ENCODE data around the gene LAMTOR2.

The LAMTOR2 gene

GRCh38 chr1:156075162-156075561, 20.6 kb downstream of the LAMTOR2 start:
- Histone ChIP-seq H2AFZ (ENCODE audit: low read depth, low read length, severe bottlenecking) (no peak overlapping the region), H3K9me2 (replicated peaks; ENCODE audit: insufficient read depth, low read length) (no peaks in the 10 kb centered on the region), H3K4me2 (ENCODE audit: low read depth, low read length, poor library complexity, severe bottlenecking) (no peak overlapping the region), H3K27me3 (ENCODE audit: low read length) (no peaks in the 10 kb centered on the region), H3K36me3 (ENCODE audit: low read length) (no peaks in the 10 kb centered on the region), H3F3A (ENCODE audit: insufficient read depth) (no peaks in the 10 kb centered on the region), H3K9me3 (ENCODE audit: insufficient read depth, low read length) (no peaks in the 10 kb centered on the region), H3K4me3 (ENCODE audit: insufficient read depth, low read length, poor library complexity, severe bottlenecking) (no peak overlapping the region), H3K9ac (ENCODE audit: low read length) (no peak overlapping the region), H3K27ac (ENCODE audit: low read depth, low read length) (no peak overlapping the region), H4K20me1 (ENCODE audit: low read depth, low read length) (no peaks in the 10 kb centered on the region), H3K79me2 (ENCODE audit: insufficient read depth, low read length) (no peaks in the 10 kb centered on the region)
- TF ChIP-seq EZH2phosphoT487 (conservative IDR thresholded peaks at IDR 0.05; ENCODE audit: low read length) (no peak), CTCF (IDR thresholded peaks at IDR 0.05; ENCODE audit: insufficient read depth, low read length, poor library complexity, severe bottlenecking) (no peak)

GRCh38 chr1:156075775-156076204, 21.2 kb downstream of the LAMTOR2 start:
- no peaks in the 10 kb centered on the region for H3K9me3 ChIP-seq (ENCODE audit: insufficient read depth, low read length)
- H3K9me2 ChIP-seq (replicated peaks; ENCODE audit: insufficient read depth, low read length), result no peaks in the 10 kb centered on the region
- no peak overlapping the region for H2AFZ ChIP-seq (ENCODE audit: low read depth, low read length, severe bottlenecking)
- H3K4me2 ChIP-seq (ENCODE audit: low read depth, low read length, poor library complexity, severe bottlenecking), result peak overlapping the region; percentile 40
- H3K4me3 ChIP-seq (ENCODE audit: insufficient read depth, low read length, poor library complexity, severe bottlenecking), result no peak overlapping the region
- no peaks in the 10 kb centered on the region for H3K27me3 ChIP-seq (ENCODE audit: low read length)
- H3K36me3 ChIP-seq (ENCODE audit: low read length), result no peaks in the 10 kb centered on the region
- peak overlapping the region; percentile 50 for H3K9ac ChIP-seq (ENCODE audit: low read length)
- TF ChIP-seq EZH2phosphoT487 (conservative IDR thresholded peaks at IDR 0.05; ENCODE audit: low read length), result no peak
- no peak for TF ChIP-seq CTCF (IDR thresholded peaks at IDR 0.05; ENCODE audit: insufficient read depth, low read length, poor library complexity, severe bottlenecking)
- H3F3A ChIP-seq (ENCODE audit: insufficient read depth), result no peaks in the 10 kb centered on the region
- no peak overlapping the region for H3K27ac ChIP-seq (ENCODE audit: low read depth, low read length)
- H4K20me1 ChIP-seq (ENCODE audit: low read depth, low read length), result no peaks in the 10 kb centered on the region
- H3K79me2 ChIP-seq (ENCODE audit: insufficient read depth, low read length), result no peaks in the 10 kb centered on the region

- Histone ChIP-seq H3F3A (ENCODE audit: insufficient read depth) (no peaks in the 10 kb centered on the region), H3K4me3 (ENCODE audit: insufficient read depth, low read length, poor library complexity, severe bottlenecking) (peak overlapping the region; percentile 16), H3K79me2 (ENCODE audit: insufficient read depth, low read length) (no peaks in the 10 kb centered on the region), H2AFZ (ENCODE audit: low read depth, low read length, severe bottlenecking) (no peak overlapping the region), H3K9ac (ENCODE audit: low read length) (peak overlapping the region; percentile 50), H3K36me3 (ENCODE audit: low read length) (no peaks in the 10 kb centered on the region), H4K20me1 (ENCODE audit: low read depth, low read length) (no peaks in the 10 kb centered on the region), H3K27me3 (ENCODE audit: low read length) (no peaks in the 10 kb centered on the region), H3K27ac (ENCODE audit: low read depth, low read length) (no peak overlapping the region), H3K9me2 (replicated peaks; ENCODE audit: insufficient read depth, low read length) (no peaks in the 10 kb centered on the region), H3K9me3 (ENCODE audit: insufficient read depth, low read length) (no peaks in the 10 kb centered on the region), H3K4me2 (ENCODE audit: low read depth, low read length, poor library complexity, severe bottlenecking) (peak overlapping the region; percentile 40)
- TF ChIP-seq CTCF (IDR thresholded peaks at IDR 0.05; ENCODE audit: insufficient read depth, low read length, poor library complexity, severe bottlenecking) (no peak), EZH2phosphoT487 (conservative IDR thresholded peaks at IDR 0.05; ENCODE audit: low read length) (no peak)
Measured at GRCh38 chr1:156076609-156077429, 22.2 kb downstream of the LAMTOR2 start.

Data from SU-DHL-6 (cell line).